Glomerular endothelial cell (primary cell): Measurements from ENCODE around the gene IRF6. TPM values are rescaled to one million over a fixed set of nuclear protein-coding genes. Genes with fewer than 3 reads are reported as not detected.

Experiments used
- DNase-seq: peaks from one replicate; pipeline ENCODE4 v3.0.0-alpha.2; 2011; ENCODE audit warnings: low read depth, low spot score; ENCODE audit errors: extremely low read depth
- total RNA-seq: library from RNA; depleted of rRNA; stranded (reverse); fragments of >200 nt; gene quantifications from 2 replicates; pipeline ENCODE4 v1.2.3, GENCODE V29; 2015

Gene IRF6
- total RNA-seq, 1 donor from 2014 or later: 1.8 TPM

DNA sequence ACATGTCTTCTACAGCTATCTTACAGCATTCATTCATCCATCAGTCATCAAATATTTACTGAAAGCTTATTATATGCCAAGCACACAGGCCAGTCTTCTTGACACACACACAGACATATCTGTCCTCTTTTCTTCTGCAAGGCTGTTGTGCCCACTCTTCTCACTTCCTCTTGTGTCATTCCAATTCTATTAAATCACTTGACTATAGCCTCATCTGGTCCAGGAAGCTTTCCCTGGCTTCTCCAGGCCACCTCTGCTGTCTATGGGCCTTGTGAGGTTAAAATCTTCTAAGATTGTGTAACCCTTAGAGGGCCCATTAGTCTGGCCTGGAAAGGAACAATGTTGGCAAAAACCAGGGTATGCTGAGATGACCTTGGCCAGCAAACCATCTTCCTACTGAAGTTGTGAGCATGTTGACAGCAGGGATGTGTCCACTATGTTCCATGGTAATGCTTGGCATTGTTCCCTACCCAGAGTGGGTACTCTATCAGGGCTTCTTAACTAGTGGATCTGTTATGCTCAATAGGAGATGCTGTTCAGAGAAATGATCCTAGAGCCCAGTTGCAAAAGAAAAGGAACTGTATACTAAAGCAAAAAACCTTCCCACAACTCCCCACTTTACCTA lies 44.8 kb downstream of the IRF6 start:
- no peak for DNase-seq

DNA sequence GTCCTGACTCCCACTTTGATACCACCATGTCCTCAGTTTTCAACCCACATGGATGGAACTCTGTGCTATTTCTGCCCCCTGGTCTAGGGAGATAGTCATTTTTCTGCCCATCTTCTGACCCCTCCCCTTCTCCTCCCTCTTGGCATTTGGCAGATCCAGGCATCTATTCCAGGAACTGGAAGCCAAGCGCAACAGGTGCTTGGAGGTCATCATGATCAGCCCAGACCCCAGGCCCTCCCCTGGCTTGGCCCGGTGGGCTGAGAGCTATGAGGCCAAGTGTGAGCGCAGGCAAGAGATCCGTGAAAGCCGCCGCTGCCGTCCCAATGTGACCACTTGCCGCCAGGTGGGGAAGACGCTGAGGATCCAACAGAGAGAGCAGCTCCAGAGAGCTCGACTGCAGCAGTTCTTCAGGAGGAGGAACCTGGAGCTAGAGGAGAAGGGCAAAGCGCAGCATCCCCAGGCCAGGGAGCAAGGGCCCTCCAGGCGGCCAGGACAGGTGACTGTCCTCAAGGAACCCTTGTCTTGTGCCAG lies 46.0 kb downstream of the IRF6 start:
- no peak for DNase-seq

DNA sequence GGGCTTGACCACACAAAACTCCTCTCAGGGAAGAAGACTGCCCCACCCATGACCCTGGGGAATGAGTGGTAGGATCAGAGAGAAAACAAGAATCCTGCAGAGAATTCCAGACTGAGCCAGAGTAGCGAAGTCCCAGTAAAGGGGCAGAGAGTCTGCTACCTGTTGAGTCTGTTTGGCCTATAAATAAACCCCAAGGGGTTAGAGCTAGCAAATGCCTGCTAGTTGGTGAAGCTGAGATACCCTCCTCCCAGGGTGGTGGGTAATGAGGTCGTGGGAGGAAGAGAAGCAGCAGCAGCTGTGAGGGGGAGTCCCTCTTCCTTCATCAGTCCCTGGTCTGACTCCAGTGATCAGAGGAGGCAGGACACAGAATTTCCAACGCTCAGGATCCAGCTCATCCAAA lies 47.5 kb downstream of the IRF6 start:
- no peak for DNase-seq

- DNase-seq: no peak
Measured at GRCh38 chr1:209756615-209757445, 49.1 kb downstream of the IRF6 start.

- DNase-seq: no peak
Measured at GRCh38 chr1:209755926-209756614, 49.9 kb downstream of the IRF6 start, which contains the start of gene TRAF3IP3. Gene TRAF3IP3 (plus strand): TSS chr1:209756053. CDS start chr1:209760040, 3,987 bp downstream.

GRCh38 chr1:209755256-209755655 lies 50.7 kb downstream of the IRF6 start:
- no peak for DNase-seq

- DNase-seq: no peak
Measured at GRCh38 chr1:209752890-209753289, 53.1 kb downstream of the IRF6 start.

- DNase-seq: no peak
Measured at GRCh38 chr1:209751627-209752231, 54.2 kb downstream of the IRF6 start.

DNA sequence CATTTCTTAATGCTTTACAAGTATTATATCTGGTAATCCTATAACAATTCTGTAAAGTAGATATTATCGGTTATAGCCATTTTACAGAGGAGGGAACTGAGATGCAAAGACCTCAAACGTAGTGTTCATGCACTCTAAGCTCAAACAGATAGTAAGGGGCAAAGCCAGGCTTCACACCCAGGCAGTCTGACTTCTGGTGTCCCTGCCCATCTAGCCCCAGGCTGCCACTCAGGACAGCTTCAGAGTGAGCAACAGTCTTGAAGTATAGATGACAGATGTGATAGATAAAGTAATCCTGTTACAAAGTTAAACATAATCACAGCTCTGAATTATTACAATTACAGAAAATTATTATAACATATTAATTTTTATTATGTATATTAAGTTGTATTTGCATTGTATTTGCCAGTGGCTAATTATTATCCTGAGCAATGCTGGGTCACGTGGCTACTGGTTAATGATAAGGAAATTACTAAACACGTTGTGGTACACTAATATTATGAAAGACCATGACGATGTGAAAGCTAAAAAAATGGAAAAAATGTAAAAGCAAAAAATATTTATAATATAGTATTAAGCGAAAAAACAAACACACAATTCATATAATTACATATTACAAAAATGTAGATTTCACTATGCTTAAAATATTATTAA lies 56.1 kb downstream of the IRF6 start:
- DNase-seq: no peak

DNA sequence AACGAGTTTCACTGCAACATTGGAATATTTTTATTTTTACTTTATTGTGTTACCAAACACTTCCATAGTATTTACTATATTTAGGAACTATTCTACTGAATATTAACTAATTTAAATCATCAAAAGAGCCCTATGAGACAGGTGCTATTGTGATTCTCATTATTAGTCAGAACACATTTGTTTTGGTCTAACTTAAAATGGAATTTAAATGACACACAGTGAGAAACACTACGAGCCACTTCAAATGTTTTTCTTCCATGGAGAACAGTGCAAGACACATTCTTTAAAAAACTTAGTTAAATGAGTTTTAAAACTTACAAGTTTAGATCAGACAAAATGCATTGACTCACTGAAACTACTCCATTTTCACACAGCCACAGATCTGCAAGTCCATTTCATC lies 56.7 kb downstream of the IRF6 start:
- no peak for DNase-seq

GRCh38 chr1:209748620-209749019 lies 57.3 kb downstream of the IRF6 start:
- no peak for DNase-seq

DNA sequence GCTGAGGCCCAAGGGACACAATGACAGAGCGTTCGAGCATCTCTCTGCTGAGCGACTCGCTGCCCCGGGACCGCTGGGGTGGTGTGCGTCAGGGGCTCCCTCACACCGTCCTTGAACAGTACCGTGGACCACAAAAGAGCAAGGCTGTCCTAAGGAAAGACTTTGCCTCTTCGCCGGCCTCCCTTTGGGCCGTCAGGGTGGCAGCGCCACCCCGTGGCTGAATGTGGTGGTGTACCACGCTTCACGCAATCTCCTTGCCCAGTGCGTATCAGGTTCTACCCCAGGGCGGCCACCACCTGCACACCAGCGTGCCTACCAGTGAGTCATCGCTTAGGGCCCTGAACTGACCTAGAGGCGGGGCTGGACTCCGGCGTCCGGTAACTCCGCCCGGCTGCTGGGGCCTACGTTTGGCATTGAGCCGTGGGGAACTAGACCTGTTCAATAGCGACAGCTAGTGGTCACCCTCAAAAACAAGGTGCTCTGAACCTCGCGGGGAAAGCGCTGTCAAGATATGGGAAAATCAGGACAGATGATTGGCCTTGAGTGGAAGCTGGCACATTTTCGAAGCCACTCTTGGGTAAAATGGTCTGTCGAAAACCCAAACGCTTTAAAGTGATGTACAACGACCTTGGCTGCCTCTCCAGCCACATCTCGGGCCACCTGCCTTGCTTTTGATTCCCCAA lies 58.2 kb downstream of the IRF6 start:
- DNase-seq: peak; percentile 72

GRCh38 chr1:209746451-209747165 lies 59.3 kb downstream of the IRF6 start:
- no peak for DNase-seq

- DNase-seq: no peak
Measured at GRCh38 chr1:209743145-209743482, 62.8 kb downstream of the IRF6 start.

GRCh38 chr1:209742409-209743144 lies 63.4 kb downstream of the IRF6 start:
- DNase-seq: no peak

DNA sequence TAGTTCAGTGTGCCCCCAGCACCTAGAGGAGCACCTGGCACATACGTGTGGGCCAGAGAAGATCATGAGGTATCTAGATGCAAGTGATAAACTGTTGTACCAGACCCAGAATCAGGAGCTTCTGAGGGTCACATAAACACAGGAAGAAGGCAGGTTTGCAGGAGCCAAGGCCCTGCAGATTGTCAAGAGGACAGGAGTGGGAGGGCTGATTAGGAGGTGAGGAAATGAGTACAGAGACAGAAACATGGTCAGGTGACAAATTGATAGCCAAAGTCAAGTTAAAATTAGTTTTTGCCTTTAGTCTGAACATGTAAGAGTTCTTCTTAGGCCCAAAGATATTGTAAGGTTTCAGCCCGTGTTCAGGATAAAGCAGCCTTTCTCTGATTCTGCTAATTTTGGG lies 64.1 kb downstream of the IRF6 start:
- no peak for DNase-seq

DNA sequence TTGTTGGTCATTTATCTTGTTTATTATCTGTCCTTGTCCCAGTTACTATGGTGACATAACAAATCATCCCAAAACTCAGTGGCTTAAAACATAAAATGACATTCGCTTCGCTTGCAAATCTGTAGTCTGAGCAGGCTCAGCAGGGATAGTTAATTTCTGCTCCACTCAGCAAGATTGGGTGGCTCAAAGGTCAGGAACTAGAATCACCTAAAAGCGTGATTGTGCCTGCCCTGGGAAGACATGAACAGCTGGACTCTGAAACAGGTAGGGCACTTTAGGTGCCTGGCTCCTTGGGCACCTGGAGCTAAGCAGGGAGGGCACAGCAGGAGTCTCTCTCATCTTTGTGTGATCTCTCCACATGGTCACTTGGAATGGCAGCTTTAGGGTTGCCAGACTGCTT lies 64.7 kb downstream of the IRF6 start:
- no peak for DNase-seq

DNA sequence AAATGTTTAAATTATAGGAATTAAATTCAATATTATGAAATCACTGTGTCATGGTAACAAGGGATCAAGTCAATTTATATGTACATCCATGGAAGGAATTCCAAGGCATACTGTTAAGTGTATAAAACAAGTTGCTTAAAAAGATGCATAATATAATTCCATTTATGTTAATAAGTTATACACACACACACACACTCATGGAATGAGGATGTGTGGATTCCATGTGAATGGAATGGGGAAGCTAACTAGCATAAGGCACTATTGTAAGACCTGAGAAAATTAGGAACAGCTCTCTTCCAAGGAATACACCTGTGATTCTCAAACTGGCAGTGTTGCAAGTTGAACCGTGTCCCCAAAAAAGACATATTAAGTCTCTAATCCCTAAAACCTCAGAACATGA lies 67.7 kb downstream of the IRF6 start:
- DNase-seq: no peak

DNA sequence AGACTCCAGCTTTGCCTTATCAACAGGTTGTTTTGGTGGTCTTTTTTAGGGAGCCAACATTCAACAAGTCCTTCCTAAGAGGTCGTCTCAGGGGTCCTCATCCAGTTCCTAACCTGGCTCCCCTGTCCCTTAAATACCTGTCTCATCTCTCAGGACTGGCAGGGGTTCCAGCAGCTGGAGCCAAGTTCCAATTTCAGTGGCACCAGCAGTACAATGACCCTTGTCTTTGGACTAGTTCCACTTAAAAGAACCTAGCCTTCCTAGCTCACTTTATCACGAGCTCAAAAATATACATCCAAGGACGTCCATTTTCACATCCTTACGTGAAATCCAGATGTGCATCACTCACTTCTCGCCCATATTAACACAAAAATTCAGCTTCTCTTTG lies 68.8 kb downstream of the IRF6 start:
- no peak for DNase-seq
